SU-DHL-6 (cell line): ENCODE results near the gene ZFYVE27.

ENCODE experiments used
- EZH2phosphoT487 ChIP-seq: fragments of 200-600 bp; sonication (generic), shearing (Covaris generic); conservative IDR thresholded peaks from 2 replicates; pipeline ENCODE4 v1.6.1; 2018; ENCODE audit warnings: mild to moderate bottlenecking, antibody characterized with exemption, low read length, moderate library complexity, mixed read lengths
- TF ChIP-seq, protein P1 (sequence below): fragments of 200-600 bp; sonication (generic); IDR thresholded peaks from one replicate; pipeline ENCODE4 v1.5.1; 2017; ENCODE audit warnings: antibody characterized with exemption, mild to moderate bottlenecking, low read length, moderate library complexity; ENCODE audit not compliant: insufficient read depth, poor library complexity, severe bottlenecking

DNA sequence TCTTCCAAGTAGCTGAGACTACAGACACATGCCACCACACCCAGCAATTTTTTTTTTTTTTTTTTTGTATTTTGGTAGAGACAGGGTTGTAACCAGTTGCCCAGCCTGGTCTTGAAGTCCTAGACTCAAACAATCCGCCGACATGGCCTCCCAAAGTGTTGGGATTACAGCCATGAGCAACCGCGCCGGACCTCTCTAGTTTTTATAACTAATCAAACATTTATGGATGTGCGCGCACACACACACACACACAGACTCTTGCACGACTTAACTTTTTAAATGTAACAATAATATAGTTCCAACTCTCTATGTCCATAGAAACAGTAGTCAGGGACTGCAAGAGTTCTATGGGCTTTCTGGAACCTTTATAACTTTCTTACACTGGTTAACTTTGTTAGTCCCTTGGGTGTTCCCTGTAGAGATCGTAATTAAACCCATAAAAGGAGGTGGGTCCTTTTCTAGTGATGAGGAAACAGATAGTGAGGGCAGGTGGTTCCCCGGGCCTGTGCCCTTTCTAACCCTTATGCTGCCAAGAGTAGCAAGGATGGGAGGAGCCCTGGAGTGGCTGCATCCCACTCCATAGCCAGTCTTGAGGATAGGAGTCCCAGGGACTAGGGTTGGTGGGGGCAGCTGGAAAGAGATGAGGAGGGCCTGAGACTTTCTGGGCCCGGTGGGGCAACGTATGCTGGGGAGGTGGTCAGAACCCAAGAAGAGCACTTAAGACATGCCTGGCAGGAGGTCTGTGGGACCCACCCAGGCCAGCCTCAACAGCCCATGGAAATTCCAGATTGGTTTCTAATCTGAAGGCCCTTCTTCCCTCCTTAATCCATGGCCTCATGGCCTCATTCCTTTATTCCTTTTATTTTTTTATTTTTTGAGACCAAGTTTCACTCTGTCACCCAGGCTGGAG lies 14.8 kb upstream of the ZFYVE27 start:
- TF ChIP-seq, protein P1, sequence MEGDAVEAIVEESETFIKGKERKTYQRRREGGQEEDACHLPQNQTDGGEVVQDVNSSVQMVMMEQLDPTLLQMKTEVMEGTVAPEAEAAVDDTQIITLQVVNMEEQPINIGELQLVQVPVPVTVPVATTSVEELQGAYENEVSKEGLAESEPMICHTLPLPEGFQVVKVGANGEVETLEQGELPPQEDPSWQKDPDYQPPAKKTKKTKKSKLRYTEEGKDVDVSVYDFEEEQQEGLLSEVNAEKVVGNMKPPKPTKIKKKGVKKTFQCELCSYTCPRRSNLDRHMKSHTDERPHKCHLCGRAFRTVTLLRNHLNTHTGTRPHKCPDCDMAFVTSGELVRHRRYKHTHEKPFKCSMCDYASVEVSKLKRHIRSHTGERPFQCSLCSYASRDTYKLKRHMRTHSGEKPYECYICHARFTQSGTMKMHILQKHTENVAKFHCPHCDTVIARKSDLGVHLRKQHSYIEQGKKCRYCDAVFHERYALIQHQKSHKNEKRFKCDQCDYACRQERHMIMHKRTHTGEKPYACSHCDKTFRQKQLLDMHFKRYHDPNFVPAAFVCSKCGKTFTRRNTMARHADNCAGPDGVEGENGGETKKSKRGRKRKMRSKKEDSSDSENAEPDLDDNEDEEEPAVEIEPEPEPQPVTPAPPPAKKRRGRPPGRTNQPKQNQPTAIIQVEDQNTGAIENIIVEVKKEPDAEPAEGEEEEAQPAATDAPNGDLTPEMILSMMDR = no peak
- no peak for TF ChIP-seq EZH2phosphoT487
